DND-41 (cell line): ENCODE results near the gene DCLK1.

Experiments used
- CTCF ChIP-seq: IDR thresholded peaks from 2 replicates; pipeline ENCODE4 v1.5.1; 2012; ENCODE audit warnings: borderline replicate concordance, low read length, moderate library complexity, mild to moderate bottlenecking; ENCODE audit not compliant: poor library complexity, severe bottlenecking; ENCODE audit errors: extremely low read depth
- EZH2 ChIP-seq: IDR thresholded peaks from 3 replicates; pipeline ENCODE4 v1.6.1; 2012; ENCODE audit warnings: borderline replicate concordance, low read depth, mild to moderate bottlenecking, moderate library complexity, low read length, inconsistent platforms; ENCODE audit not compliant: severe bottlenecking

- TF ChIP-seq CTCF (no peak), EZH2 (no peak)
Measured at GRCh38 chr13:35851881-35852280, 279.3 kb downstream of the DCLK1 start.
